IPS-18c (cell line): ENCODE data around the gene RPTOR.
"Not testable (repeated sequence)": the region's sequence is repeated elsewhere in the genome, so short reads cannot be mapped to it uniquely, and the experiment has no call there.

Source experiments
- H3K4me3 ChIP-seq: 2 replicates; pipeline ENCODE4 v1.7.0; 2013; ENCODE audit warnings: low read depth, mild to moderate bottlenecking, low read length, moderate library complexity; ENCODE audit not compliant: insufficient read depth
- H3K9me3 ChIP-seq: one replicate; pipeline ENCODE4 v1.6.1; 2013; ENCODE audit warnings: mild to moderate bottlenecking, low read length, moderate library complexity; ENCODE audit not compliant: control insufficient read depth, insufficient read depth

RPTOR gene

DNA sequence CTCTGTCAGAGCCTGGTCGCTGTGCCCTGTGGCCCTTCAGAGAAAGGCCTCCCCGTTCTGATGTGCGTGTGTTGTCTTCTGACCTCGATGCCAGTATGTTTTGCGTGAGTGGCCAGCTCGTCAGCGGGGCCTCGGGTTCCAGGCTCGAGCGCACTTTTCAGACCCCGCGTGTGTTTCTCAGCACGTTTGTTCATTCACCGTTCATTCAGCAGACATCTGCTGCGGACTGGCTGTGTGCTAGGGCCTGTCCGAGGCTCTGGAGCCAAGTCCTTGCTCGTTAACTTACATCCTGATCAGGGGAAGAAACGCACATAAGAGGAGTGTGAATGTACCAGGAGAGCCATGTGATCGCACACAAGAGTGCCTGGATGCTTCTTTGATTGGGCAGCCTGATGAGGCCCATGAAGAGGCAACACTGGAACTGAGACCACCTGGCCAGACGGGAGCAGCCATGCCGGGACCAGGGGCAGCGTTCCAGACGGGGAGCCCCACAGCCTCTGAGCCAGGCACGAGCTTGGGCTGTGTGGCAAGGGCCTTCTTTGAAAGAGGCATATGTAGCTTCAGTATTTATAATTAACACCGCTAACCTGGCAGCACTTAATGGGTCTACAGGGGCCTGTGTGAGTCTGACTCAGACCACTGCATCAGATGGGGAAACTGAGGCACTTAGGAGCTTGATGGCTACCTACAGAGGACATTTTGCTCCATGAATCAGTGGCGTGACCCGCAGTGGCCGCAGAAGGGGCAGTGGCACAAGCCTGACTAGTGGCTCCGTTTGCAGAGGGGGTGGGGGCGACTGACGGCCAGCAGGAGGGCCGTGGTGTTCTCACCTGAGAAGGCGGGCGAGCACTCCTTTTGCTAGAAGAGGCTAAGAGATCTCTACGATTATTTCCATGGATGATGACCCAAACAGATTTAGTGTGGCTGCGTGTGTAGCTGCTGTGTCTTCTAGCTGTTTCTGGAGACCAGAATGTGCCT, 259.1 kb downstream of the RPTOR start:
- H3K4me3 ChIP-seq: no peak overlapping the region
- peaks cover 2% of the 10 kb centered on the region for H3K9me3 ChIP-seq

DNA sequence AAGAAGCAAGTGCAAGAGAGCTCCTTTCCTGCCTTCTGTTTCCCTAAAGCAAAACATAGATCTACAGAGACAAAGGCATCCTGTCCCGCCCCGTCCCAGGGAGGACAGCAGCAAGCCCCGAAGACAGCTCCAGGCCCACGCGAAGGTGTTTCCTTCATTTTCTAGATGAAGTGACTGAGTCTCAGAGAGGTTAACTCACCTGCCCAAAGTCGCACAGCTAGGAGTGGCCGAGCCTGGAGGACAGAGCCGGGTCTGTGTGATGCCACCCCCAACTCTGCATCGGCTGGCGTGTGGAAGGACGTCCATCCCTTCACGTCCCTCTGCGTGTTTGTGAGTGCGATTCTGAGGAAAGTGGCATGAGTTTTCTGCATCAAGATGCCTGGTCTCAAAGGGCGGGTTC, 259.8 kb downstream of the RPTOR start:
- no peak overlapping the region for H3K4me3 ChIP-seq

DNA sequence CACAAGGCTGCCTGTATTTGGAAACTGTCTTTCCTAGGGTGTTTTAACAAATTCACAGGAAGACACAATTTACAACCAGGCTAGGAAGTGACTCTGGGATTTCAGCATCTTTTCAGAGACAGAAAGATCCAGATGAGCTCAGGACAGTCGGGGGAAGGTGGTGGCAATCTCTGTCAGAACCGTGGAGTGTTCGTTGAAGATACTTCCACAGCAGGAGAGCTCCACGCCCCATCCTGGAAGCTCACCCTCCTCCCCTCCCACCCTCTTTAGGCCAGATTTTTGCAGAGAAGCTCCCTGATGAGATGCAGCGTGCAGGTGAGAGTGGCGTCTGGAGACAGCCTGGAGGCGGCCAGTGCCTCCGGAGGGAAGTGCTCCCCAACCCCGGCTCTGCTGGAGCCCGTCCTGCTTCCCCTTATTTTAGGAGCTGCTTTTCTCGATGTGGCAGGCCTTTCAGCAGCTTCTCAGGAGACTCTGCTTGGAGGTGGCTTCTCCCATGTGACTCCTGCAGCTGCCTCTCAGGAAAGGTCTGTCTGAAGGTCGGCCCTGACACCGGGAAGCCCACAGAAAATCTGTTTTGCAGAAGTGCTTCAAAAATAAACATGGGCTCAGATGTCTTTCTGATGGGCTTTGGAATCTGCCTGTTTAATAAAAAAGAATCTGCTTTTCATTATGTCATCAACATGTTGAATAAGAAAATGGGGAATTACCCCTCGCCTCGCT, 260.6 kb downstream of the RPTOR start:
- H3K4me3 ChIP-seq: no peak overlapping the region

More for the DNA sequence above, 259.8 kb downstream of the RPTOR start:
- H3K9me3 ChIP-seq: peaks cover 2% of the 10 kb centered on the region

DNA sequence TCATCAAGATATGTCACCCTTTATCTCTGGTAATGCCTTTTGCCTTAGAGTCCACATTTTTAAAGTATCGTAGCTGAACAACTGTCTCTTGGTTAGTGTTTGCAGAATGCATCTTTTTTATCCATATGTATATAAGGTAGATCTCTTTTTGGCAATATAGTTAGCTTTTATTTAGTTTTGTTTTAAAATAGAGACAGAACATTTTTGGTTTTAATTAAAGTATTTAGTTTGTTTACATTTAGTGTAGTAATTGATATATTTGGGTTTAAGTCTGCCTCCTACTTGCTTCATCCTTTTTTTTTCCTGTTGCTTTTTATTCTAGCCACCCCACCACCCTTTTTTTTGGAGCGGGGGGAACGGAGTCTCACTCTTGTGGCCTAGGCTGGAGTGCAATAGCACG, 262.4 kb downstream of the RPTOR start:
- peaks cover 2% of the 10 kb centered on the region for H3K9me3 ChIP-seq
- H3K4me3 ChIP-seq: no peak overlapping the region

More for the DNA sequence above, 260.6 kb downstream of the RPTOR start:
- peaks cover 2% of the 10 kb centered on the region for H3K9me3 ChIP-seq

DNA sequence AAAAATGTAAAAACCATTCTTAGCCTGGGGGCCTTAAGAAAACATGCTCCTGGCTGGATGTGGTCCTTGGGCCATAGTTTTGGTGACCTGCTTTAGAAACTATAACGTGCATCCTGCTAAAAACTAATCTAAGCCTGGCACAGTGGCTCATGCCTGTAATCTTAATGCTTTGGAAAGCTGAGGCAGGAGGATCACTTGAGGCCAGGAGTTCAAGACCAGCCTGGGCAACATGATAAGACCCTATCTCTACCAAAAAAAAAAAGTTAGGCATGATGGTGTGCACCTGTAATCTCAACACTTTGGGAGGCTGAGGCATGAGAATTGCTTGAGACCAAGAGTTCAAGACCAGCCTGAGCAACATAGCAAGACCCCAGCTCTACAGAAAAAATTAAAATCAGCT, 263.2 kb downstream of the RPTOR start:
- H3K9me3 ChIP-seq: peaks cover 2% of the 10 kb centered on the region
- no peak overlapping the region for H3K4me3 ChIP-seq

DNA sequence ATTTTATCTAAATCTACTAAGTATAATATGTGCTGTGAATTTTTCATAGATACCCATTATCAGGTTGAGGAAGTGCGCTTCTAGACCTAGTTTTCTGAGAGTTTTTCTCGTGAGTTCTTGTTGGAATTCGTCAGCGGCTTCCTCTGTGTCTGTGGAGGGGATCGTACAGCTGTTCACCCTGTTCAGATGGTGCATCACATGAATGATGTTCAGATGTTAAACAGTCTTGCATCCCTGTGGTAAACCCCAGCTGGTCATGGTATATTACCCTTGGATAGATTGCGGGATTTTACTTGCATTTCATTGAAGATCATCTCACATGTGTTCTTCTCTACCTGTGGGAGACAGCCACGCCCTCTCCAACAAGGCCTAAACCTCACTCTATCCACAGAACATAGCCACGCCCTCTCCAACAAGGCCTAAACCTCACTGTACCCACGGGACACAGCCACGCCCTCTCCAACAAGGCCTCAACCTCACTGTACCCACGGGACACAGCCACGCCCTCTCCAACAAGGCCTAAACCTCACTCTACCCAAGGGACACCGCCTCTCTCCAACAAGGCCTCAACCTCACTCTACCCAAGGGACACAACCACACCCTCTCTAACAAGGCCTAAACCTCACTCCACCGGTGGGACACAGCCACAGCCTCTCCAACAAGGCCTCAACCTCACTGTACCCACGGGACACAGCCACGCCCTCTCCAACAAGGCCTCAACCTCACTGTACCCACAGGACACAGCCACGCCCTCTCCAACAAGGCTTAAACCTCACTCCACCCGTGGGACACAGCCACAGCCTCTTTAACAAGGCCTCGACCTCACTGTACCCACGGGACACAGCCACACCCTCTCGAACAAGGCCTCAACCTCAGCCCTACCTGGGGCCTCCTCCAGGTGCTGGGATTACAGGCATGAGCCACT, 266.8 kb downstream of the RPTOR start:
- H3K9me3 ChIP-seq: peaks cover 2% of the 10 kb centered on the region

DNA sequence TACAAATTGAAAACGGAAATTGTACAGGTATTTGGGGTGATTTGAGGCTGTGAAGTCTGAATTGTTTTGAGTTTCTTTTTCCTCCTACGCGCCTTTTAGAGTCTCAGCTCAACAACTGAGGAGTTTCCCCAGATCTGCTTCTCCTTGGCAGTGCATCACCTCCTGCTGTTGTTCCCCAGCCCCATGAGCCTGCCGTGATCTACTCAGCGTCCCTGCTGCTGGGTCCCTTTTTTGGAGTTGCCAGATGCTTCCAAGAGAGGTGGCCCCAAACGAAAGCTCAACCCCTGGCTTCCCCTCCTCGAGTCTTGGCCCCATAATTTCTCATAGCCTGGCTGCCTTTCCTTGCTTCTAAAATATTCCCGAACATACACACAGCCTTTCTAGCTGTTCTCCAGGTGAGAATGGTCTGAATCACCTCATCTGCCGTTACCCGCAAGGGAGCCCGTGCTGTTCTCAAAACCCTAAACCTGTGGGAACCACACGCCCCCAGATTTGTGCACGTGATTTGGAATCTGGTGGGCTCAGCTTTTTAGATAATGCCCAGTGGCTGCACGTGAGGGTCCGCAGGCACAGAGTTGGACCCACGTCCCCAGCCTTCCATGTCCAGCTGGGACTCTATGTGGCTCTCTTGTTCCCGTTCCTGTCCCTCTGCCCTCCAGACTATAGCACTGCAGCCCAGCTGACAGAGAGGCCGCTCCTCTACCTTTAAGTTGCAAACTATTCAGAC, 267.9 kb downstream of the RPTOR start:
- Histone ChIP-seq H3K4me3 (no peak overlapping the region), H3K9me3 (no peaks in the 10 kb centered on the region)

More for the DNA sequence above, 266.8 kb downstream of the RPTOR start:
- no peak overlapping the region for H3K4me3 ChIP-seq

DNA sequence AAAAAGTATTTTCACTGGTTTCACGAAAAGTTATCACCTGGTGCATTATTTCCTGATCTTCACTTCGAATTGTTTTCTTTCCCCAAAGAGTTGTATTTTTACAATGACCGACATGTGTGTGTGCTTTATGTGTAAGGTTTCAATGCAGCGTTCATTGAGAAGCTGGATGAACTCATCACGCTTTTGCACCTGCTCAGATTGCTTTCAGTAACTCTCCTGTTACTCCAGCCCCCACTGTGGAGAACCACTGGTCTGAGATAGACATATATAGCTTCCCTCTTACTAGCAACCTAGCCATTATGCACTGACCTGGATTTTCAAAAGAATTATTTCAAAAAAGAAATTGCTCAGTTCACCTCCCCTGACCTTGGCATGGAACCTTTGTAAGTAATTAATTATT, 268.7 kb downstream of the RPTOR start:
- H3K9me3 ChIP-seq: no peaks in the 10 kb centered on the region
- no peak overlapping the region for H3K4me3 ChIP-seq

DNA sequence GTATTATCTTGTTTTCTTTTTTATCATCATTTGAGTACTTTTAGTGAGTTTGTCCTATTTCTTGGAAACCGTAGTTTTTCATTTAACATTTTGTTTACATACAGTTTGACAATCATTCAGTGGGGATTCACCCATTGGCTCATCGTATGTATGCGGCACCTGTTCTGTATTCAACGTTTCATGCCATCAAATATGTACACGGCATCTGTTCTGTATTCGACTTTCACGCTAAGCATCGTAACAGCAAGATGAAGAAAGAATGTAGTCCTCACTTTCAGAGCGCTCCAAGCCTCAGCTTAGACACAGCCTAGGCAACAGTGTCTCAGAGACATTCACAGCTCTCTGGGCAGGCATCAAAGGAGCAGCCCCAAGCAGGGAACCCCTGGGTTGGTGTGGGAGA, 269.9 kb downstream of the RPTOR start:
- Histone ChIP-seq H3K4me3 (no peak overlapping the region), H3K9me3 (no peaks in the 10 kb centered on the region)

DNA sequence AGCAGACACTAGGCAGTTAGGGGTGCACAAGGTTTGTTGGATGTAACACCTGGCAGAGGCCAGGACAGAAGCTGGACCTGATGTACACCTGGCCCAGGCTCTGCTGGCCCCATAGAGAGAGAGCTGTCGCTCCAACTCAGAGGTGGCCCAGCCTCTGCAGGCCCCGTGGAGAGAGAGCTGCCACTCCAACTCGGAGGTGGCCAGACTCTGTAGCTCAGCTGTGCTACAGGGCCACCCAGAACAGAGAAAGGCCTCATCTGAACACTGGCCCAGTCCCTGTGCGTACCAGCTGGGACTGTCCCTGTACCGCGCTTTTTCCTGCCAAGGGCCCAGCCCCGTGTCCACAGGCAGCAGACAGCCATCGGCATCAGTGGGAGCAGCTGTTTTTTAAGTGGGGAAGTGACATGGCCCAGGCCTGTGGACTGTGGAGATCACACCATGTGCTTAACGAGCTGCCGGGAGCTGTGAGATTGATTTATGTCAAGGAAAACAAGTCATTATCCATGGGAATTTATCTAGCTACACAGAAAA, 270.6 kb downstream of the RPTOR start:
- Histone ChIP-seq H3K9me3 (no peaks in the 10 kb centered on the region), H3K4me3 (no peak overlapping the region)

DNA sequence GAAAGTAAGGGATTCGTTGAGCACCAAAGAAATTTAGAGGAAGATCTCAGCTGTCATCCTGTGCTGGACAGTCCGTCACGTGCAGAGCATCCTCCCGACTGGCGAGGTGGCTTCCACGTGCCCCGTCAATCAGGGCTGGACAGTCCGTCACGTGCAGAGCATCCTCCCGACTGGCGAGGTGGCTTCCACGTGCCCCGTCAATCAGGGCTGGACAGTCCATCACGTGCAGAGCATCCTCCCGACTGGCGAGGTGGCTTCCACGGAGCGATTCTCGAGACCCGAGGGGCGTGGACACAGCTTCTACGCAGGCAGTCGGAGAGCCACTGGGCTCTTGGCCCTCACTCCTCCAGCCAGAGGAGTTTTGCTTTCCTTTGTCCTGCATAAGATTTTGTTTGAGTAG, 271.1 kb downstream of the RPTOR start:
- H3K9me3 ChIP-seq, H3K4me3 ChIP-seq: not testable (repeated sequence)

DNA sequence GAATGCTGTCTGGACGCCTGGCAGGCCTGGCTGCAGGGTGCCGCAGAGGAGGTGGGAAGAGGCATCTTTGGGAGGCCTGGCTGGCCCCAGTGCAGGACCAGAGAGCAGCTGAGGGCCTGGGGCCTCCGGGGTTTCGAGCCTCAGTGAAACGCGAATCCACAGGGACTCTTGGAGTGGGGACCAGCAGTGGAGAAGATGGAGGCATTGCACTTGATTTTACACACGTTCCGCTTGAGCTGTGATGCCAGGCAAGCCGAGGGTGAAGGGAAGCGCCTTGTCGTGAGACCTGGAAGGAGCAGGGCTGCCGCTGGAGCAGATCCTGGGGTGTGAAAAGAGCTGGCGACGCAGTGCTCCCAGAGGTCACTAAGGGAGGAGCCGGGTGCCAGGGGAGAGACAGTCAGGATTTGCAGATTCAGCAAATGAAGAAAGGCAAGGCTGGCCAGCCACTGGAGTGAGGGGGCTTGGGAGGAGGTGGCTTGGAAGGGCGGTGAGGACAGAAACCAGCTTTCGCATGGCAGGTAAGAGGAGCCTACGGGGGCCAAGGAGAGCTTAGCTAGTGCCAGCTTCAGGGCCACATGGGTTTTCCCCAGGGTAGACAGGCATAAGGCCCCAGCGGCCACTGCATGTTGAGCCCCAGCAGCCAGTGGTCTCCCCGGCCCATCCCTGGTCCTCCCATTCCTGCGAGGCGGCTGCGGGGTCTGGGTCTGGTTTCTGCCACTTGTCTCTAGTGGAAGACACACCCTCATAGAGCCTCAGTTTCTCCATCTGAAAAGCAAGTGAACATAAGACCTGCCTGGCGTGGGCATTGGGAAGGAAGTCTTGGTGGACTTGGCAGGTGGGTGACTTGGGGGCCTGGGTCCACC, 271.8 kb downstream of the RPTOR start:
- Histone ChIP-seq H3K9me3 (no peaks in the 10 kb centered on the region), H3K4me3 (no peak overlapping the region)

DNA sequence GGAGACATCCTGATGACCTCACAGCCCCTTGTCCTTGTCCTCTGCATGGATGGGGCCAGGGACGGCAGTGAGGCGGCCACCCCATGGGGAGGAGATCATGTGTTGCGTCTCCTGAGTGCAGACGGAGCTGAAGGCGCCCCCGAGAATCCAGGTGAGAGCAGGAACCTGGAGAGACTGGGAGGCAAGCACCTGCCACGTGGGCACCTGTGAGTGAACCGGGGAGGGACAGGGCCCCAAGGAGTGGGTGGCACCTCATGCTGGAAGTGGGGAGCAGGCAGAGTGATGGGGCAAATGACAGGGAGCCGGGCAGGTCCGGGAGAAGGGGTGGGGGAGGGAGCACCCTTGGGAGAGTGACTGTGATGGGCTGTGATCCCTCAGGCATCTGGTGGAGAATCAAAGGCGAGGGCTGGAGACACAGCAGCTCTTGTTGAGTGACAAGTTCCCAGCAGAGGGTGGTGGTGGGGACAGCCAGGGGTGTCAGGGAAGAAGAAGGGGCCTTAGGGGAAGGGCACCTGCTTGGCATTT, 272.7 kb downstream of the RPTOR start:
- H3K4me3 ChIP-seq: no peak overlapping the region
- no peaks in the 10 kb centered on the region for H3K9me3 ChIP-seq

DNA sequence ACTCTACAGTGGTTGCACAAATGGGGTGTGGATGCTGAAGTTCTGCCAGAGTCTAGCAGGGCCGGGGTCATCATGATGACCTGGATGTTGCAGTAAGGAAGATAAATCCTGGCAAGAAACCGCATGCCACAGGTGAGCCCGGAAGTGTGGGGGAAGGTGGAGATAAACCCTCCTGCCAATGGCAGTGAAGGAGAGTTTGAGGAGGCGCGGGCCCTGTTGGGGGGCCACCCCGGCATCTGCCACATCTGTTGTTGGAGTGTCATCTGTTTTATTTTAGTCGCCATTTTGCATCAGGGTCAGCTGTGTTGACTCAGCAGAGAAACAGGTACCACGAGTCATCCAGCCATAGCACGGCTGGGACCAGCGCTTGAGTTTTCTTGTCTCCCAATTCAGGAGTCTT, 273.2 kb downstream of the RPTOR start:
- no peaks in the 10 kb centered on the region for H3K9me3 ChIP-seq
- no peak overlapping the region for H3K4me3 ChIP-seq

DNA sequence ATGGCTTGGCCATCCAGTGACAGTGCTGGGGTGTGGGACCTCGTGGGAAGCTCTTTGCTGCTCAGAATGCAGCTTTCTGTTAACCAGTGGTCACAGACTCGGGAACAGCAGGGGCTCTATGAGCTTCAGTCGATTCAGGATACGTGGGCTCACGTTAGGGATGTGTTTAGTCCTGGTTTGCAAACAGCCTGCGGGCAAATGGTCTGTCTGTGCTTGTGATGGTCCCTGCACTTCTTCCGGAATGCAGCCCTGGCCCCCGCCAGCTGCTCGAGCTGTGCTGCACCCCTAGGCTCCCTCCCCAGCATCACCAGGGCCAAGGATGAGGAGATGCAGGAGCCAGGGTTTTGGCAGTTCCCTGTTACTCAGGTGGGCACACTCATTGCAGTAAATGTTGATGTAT, 274.2 kb downstream of the RPTOR start:
- H3K4me3 ChIP-seq: no peak overlapping the region
- no peaks in the 10 kb centered on the region for H3K9me3 ChIP-seq
